HG02588 (cell line): ENCODE measurements around the gene NDUFAF4.

Experiments
- ATAC-seq: cut with Tn5 transposase; IDR thresholded peaks from one replicate; pipeline ENCODE4 v1.9.1; 2021; ENCODE audit warnings: mild to moderate bottlenecking, moderate library complexity; ENCODE audit not compliant: unreplicated experiment

Gene NDUFAF4

DNA sequence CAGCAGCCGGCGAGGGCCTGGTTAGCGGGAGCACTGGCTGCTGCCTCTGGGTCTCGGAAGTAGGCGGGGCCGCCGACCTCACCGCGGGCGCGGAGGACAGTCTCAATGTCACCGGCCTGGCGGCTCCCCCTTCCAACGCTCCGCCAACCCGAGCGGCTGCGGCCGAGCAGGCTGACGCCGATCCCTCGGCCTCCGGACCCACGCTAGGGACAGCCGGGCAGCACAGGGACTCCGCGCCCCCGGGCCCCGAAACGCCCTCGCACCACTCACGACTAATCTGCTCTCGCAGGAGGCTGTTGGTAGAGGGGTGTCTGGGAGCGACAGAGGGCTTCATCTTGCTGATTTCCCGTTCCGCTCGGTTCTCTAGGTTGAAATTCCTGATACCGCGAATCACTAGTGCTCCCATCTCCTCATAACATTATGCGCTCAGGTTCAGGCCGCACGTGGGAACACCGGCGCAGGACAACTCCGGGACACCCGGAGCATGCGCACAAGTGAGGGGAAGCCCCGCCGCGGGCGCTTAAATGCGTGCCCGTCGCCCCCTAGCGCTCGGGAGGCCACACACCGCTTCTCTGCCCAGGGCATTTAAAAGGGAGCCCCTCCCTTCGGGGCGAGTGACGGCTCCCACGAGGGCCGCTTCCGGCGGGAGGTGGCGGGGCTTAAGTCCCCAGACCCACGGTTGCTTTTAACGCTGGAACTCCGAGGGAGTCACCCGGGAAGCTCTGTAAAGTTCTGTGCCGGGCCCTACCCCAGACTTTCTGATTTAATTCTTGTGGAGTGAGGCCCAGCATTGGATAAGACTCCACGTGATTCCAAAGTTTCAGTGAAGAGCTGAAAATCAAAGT lies at the start of gene NDUFAF4:
Gene NDUFAF4 (minus strand): TSS at position 496 of the 845 bp plus-strand sequence. CDS start 90 bp downstream, at position 406.
- peak; percentile 92 for ATAC-seq

DNA sequence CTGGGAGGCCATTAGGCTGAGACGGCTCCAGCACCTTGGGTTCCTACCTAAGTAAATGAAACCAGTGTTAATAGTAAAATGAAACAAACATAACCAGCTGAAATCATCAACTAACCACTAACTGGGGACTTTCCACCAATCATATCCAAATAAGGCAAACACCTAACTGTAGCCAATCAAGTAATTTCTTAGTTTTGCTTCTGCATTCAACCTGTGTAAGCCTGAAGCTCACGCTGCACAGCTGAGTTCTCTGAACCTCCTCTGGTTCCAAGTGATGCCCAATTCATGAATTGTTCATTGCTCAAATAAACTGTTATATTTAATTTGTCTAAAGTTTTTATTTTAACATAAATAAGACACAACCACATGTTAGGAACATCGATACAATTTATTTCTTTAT lies 49.4 kb upstream of the NDUFAF4 start:
- ATAC-seq = peak; percentile 95

DNA sequence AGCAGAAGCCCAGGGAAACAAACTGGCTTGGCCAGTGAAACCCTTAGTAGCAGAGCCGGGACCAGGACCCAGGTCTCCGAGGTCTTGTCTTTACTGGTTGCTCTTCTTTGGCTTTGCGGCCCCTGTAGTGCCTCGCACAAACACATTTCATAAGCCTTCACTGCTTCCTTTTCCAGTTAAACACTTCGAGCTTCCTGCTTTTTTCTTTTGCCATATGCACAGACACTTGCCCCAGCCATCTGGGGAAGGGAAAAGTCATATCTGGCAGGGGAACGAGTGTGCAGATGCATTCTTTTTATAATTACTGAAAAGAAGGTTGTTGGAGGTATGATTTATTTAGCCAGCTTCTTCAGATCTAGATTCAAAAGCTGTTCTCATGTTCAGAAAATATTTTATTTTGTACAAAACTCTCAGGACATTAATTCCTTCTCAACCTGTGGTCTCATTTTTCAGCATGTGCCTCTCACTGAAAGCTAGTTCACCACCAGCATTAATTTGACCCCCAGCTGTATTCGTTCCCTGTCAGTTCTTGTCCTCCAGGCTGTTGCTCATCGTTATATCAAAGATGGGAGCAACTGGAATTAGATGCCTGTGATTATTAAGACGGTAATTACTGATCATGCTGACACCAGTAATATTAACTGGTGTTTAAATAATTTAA lies 46.0 kb upstream of the NDUFAF4 start:
- no peak for ATAC-seq

DNA sequence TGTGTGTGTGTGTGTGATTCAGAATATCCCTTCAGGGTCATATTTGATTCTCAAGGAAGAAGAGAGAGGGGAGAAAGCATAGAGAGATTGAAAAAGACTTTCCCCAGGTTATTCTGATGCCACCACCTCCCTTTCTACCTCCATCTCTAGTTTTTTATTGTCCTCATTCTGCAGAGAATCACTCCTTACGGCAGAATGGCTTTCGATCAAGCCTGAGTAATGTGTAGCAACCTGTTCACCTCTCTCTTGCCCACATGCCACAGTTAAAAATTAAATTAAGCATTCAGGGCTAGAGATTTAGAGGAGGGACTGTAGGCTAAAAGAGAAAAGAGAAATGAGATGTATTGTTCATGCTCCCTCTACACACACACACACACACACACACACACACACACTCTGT lies 45.0 kb upstream of the NDUFAF4 start:
- ATAC-seq = no peak

DNA sequence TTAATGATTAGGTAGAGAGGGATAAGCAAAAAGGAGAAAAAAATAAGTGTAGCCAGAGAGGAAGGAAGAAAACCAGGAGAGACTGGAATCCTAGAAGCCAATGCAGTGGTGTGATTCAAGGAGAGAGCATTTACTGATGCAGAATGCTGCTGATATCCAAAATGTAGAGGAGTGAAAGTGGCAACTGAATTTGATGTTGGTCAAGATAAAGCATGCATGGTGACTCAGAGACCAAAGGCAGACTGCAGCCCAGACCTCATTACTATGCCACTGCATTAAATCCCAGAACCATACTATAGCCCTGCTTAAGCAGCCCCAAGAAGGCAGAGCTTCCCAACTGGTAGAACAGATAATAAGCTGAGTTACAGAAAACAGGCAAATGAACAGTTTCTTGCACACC lies 42.6 kb upstream of the NDUFAF4 start:
- no peak for ATAC-seq

DNA sequence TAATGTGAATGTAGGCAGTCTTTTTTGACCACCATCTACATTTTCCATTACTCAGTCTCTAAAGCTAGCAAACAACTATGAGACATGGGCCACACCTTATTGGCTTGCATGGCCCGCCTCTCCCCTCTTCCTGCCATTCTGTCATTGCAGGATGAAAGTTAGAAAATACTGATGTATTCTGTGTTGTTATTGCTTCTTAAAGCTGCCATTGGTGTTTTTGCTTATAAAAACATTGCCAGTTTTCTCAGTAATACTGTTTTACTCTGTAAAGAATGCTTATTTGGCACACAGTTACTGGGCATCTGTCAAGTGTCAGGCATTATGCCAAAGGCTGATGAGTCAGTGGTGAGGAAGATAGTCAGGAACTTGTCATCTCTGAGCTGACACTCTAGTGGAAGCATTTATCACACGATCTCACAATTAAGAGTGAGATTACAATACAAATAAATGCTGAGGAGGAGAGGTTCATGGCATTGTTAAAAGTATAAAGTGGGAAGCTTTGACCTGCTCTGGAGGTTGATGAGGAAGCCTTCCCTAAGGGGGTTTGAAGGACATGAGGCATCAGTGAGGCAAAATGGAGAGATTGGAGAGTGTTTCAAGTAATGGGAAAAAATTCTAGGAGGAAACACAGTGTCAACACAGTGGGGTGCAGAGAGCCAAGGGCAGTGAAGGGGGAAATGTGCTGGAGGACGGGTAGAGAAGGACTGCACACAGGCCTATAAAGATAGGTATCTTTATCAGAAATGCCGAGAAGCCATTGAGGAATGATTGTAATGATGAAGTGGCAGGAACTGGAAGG lies 41.5 kb upstream of the NDUFAF4 start:
- no peak for ATAC-seq

DNA sequence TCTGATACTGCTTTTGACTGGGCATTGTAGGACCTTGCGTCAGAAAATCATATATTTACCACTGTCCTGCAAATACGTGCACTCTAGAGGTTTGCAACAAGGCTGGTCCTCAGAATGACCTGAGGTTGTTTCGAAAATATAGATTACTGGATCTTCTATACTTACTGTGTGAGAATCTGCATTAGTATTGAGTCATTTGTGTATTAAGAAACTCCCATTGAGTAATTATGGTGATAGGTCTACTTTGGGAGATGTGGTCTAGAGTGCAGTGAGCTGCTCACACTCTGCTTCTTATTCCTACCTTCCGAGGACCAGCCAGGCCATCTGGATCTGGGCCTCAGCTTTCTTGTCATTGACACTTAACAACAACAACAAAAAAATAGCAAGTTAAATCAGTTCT lies 36.4 kb upstream of the NDUFAF4 start:
- no peak for ATAC-seq

DNA sequence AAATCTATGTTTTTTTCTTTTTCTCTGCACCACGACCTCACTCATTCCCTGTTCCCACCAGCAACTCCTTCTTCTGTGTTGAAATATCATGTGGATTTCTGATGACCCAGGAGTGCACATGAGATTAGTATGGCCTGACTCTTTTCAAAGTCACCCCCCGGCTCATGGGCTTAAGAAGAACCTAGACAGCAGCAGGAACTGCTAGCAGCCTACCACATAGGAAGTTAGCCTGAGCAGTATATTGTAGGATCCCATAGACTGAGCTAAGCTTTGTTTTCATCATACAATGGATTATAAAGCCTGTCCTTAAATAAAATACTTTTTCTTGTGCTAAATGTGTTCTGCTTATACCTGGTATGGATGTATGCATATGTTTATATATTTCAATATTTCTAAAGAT lies 33.5 kb upstream of the NDUFAF4 start:
- ATAC-seq = no peak

DNA sequence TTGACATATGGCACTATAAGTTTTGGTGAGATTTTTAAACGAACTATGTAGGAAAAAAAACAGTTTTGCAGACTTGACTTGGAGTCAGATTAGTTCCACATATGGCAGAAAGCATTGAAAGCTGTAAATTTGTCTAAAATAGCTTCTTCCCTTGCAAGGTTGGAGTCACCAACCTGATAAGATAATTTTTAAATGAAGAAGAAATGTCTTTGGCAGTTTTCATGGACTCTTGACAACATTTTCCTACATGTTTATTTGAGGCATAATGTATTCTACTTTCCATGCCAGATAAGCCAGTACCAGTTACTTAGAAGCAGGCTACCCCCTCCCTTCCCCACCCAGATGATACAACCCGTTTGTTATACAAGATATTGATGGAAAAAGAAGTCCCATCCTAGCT lies 32.0 kb upstream of the NDUFAF4 start:
- no peak for ATAC-seq

DNA sequence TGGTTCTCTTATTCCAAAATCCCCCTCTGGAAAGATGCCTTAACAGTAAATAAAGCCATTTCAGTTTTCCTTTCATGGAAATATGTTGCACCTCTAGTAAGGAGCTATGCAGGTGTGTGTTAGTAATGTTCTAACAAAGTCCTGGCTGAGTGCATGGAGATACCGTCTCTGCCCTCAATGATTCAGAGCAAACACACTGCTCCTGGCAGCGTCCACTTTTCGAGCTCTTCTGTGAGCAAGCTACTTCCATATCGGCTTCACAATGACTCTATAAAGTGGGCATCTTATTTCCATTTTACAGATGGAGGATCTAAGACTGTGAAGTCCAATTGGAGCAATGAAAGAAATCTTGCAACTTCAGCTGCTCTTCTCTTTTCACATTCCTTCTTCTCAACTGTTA lies 30.0 kb upstream of the NDUFAF4 start:
- ATAC-seq = no peak

DNA sequence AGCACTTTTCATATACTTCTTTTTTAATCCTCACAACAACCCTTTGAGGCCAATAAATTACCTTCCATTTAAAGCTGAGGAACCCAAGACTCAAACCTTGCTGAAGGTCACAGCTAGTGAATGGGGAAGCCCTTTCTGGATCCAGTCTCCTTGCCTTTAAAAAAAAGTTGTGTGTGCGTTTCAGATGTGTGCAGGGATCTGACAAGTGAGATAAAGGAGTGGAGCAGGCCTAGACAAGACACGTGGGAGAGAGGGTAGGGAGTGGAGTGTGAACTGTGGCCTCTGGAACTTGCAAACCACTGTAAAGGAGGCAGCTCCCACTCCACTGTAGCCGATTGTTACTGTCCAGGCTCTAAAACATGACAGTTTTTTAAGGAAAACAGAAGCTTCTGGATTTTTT lies 28.7 kb upstream of the NDUFAF4 start:
- no peak for ATAC-seq

DNA sequence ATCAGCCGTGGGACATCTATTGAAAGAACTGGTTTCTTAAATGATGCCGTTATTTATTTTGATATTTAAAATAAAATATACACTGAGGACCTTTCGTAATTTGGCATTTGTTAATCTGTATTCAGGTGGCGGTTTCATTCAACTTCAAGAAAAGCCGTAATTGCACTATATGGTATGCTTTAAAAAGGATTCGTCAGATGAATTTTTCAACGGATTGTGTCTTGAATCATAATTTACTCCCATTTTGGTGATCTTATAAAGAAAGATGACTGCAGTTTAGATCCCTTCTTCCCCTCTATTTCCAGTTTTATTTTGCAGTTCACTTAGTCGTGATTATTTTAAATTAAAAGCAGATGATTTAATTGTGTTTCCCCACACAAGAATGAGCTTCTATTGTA lies 27.6 kb upstream of the NDUFAF4 start:
- no peak for ATAC-seq

DNA sequence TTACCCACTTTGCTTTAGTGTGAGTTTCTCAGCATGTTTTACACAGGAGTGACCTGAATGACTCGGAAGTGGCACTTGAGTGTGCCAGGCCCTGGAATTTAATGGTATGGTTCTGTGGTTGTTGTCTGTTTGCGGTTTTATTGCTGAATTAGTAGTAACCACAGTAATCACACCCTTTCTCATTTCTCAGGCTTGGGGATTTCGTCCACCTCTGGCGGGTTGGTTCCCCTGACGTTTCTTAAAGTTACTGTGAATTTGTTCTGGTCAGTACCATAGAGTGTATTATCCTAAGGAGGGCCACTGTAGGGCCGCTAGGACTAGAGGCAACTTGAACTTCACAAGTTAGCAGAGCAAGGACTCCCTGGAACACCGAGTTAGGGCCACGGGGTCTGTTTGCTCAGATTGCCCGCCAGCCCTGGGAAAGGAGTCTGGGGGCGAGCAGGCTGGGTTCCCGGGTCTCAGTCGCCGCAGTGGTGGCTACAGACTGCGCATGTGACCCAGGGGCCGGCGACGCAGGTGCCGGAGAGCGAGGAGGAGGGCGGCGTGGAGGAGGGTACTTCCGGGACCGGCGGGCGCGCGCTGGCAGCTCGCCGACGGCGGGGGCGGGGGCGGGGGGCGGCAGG lies 26.3 kb upstream of the NDUFAF4 start:
- peak; percentile 87 for ATAC-seq

DNA sequence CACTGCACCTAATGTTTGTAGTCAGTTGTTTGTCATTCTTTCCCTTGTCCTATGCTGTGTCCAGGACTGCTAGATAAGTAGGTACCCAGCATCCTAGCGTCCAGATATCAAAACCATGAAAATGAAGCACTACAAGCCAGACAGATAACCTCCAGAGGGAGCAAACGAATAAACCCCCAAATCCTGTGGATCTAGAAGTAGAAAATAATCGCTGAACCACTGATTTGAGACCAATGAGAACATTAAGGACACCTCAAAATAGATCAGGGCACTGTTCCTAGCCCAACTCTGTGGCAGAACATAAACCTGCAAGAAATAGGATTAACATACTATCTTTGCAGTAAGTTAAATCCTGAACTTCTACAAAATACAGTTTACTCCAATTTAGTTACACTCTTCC lies 25.7 kb upstream of the NDUFAF4 start:
- no peak for ATAC-seq

DNA sequence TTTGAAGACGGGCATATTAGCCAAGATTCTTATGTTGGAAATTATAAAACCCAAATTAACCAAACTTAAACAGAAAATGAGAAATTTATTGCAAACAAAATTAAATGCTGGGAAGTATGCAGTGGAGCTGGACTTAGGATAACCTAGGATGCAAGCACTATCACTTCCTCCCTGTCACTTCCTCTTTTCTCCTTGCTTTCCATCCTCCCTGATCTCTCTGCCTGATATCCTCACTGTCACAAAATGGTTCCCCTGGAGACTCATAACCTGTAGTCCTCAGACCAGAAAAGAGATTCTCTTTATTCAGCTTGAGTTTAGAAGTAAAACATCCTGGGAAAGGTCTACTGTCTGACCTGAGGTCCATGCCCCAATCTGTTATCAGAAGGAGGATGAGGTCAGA lies 19.4 kb upstream of the NDUFAF4 start:
- ATAC-seq = no peak

DNA sequence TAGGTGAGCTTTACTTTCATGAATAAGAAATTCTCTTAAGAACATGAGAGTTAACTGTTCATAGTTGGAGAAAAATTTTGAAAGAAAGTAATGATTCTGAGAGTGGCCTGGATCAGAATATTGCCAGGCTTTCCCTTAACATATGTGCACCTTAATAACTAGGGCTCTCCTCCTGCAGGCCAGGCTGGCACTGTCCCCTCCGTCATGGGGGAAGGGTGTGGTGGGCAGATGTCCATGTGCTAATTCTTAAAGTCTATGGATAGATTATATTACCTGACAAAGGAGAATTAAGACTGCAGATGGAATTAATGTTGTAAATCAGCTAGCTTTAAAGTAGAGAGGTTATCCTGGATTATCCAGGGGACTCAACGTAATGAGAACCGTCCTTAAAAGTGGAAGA lies 15.9 kb upstream of the NDUFAF4 start:
- no peak for ATAC-seq

DNA sequence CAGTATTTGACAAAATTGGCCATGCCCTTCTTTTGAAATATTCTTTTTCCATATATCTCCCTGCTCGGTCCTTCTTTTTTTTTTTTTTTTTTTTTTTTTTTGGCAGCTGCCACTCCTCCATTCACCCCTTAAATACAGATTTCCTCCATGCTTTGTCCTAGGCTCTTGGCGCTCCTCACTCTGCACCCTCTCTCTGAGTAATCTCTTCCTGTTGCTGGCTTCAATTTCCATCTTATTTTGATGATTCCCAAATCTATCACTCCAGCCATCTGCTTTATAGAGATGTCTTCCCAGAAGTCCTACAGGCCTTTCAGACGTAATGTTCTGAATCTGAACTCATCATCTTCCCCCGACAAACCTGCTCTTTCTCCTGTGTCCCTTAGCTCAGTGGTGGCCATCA lies 14.1 kb upstream of the NDUFAF4 start:
- ATAC-seq = no peak

DNA sequence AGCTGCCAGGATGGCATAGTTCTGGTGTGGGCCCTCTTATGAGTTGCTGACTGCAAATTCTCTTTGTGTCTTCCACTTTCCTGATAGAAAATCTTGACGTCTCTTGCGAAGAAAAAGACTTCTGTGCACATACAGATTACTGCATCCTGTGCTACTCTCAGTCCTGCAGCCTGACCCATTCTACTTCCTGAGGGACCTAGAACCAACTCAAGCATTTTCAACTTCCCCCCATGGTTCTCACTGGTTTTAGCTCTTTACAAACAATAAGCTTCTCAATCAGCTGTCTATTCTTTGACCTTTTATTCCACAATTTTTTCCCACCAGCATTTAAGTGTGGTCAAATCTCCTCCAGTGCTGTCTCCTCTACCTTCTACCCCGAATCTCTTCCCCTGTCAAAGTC lies 13.5 kb upstream of the NDUFAF4 start:
- no peak for ATAC-seq

DNA sequence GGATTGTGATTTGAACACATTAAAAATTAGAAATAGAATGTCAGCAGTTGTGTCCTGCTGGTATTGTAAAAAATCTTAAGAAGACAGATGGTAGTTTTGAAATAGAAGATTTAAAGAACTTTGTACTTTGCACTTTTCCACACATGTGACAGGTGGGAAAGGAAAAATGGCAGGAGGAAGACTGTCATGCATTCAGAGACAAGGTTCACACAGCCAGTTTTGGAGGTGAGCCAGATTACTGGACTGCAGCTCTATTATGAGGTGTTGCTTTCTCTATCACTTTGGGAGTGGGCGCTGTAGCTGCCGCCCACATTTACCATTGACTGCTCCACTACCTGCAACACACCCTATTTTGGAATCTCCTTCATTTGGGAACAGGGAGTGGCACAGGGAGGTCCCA lies 12.1 kb upstream of the NDUFAF4 start:
- no peak for ATAC-seq

DNA sequence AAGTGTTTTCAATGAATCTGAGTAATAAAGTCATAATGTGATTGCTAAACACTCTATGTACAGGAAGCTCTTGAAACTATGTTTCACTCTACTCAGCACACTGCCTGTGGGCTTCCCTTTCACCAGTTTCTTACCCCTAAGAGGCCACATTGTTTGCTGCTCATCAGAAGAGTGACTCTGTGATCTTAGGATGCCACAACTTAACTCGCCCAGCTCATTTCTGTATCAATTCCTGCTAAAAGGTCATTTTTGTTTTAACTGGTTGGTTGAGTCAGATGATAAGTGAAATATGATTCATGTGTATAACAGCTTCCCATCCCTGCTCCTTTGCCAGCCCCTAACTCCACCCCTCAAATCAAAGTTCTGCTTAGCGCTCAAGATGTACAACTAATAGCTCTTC lies 9.8 kb upstream of the NDUFAF4 start:
- ATAC-seq = peak; percentile 84

DNA sequence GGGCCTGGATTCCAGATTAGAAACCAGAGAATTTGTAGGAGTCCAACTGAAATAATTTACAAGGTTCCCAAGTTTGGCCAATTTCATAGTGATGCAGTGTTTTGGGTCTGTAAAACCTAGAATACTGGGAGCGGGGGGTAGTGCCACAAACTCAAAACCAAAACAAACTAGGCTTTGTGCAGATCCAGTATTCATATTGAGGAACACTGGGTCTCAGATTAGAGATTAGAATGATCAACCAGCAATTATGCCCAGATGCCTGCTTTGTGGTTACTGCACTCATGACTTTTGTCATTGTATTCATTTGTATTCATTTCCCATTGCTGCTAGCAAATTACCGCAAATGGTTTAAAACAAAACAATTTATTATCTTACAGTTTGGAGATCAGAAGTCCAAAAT lies 3.2 kb upstream of the NDUFAF4 start:
- ATAC-seq = no peak
